HG02678 (cell line): ENCODE measurements around the gene ZNF823.
"Not testable (repeated sequence)": the region's sequence is repeated elsewhere in the genome, so short reads cannot be mapped to it uniquely, and the experiment has no call there.

Experiments
- ATAC-seq: cut with Tn5 transposase; IDR thresholded peaks from one replicate; pipeline ENCODE4 v1.9.1; 2021; ENCODE audit warnings: mild to moderate bottlenecking, moderate library complexity; ENCODE audit not compliant: unreplicated experiment

Gene ZNF823

DNA sequence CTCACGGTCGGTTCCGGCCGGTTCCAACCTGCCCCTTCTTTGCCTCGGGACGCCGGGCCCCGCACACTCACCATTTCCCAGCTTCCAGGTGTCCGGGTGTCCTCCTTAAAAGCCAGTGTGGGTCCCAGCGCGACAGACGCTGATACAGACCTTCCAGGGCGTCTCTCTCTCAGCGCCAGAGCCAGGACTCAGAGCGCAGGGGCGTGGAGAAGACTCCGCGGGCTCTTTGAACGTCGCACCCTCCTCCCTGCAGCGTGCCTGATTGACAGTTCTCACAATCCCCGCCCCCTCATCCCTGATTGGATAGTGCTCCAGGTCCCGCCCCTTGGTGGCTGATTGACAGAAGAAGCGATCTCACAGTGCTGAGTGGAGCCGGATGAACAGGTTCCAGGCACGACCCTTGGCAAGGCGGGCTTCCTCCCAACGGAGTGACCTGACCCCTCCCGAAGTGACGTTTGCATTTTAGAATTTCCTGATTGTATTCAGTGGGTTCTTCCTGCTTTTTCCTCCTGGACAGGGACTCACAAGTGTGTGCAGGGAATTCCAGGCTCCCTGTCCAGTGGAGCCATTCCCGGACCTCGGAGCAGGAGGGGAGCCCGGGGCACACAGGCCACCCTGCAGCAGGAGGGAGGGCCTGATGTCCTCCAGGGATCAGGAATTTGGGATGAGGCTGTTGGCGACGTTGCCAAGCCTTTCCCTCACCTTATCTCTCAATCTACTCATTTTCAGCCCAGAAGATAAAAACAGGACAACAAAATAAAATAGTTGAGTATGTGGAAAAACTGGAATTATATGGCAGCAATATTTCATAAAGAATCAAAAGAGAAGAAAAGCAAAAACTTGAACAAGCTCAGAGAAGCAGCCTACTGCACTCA lies at the start of gene ZNF823:
TSS of gene ZNF823 (minus strand) at position 201 of the 875 bp plus-strand sequence. CDS start at position 74, 127 bp downstream.
- peak; percentile 90 for ATAC-seq

DNA sequence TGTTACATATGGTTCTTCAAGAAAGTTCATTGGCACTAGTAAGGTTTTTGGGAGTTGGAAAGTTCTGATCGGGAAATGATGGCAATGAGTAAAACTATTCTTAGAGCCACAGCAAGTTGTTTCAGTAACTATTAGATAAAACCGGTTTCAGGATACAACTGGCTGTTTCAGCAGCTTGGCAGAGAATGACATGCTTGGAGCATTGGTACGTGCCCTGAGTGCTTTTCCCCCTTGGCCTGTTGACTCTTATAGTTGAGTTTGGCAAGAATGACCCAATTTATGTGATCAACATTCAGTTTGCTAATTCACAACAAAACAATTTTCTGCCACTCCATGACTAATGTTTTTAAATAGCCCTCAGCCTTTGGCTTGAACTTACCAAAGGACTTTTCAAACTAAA lies 48.8 kb upstream of the ZNF823 start:
- ATAC-seq, result no peak

DNA sequence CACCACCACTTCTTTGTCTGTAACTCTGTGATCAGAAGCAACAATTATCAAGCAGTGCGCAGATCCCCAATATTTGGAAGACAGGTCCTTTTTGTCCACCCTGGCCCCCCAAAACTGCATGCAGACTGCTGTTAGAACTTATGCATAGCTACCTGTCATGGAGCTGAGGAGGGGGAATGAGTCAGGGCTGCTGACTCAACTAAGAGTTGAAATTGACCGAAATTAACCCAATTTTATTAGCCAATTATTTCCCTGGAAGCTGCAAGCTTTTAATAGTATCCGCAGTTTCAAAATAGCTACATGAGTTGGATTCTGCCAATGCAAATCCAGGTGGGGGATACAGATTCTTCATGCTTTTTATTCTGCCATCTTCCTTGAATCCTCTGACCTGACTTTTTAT lies 45.6 kb upstream of the ZNF823 start:
- no peak for ATAC-seq

DNA sequence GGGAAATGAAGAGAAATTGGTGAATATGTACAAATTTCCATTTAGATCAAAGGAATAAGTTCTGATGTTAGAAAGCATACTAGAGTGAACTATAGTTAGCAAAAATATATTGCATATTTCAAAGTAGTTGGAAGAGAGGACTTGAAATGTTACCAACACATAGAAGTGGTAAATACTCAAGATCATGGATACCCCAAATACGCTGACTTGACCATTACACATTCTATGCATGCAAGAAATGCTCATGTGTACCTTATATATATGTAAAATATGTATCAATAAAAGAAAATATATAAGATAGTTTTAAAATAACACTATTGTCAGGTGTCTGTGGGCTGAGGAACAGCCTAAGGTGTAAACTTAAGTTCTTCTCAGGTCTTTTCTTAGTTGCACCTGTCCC lies 45.0 kb upstream of the ZNF823 start:
- no peak for ATAC-seq

DNA sequence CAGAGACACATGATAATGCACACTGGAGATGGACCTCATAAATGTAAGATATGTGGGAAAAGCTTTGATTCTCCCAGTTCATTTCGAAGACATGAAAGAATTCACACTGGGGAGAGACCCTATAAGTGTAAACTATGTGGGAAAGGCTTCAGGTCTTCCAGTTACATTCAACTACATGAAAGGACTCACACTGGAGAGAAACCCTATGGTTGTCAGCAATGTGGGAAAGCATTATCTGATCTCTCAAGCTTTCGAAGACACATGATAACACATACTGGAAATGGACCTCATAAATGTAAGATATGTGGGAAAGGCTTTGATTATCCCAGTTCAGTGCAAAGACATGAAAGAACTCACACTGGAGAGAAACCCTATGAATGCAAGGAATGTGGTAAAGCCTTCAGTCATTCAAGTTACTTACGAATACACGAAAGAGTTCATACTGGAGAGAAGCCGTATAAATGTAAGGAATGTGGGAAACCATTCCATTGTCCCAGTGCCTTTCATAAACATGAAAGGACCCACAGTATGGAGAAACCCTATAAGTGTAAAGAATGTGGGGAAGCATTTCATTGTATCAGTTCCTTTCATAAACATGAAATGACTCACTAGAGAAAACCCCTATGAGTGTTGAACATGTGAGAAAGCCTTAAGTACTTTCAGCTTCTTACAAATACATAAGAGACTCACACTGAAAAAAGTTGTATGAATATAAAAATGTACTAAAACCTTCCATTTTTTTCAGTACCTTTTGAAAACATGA lies 42.7 kb upstream of the ZNF823 start:
- ATAC-seq, result no peak

DNA sequence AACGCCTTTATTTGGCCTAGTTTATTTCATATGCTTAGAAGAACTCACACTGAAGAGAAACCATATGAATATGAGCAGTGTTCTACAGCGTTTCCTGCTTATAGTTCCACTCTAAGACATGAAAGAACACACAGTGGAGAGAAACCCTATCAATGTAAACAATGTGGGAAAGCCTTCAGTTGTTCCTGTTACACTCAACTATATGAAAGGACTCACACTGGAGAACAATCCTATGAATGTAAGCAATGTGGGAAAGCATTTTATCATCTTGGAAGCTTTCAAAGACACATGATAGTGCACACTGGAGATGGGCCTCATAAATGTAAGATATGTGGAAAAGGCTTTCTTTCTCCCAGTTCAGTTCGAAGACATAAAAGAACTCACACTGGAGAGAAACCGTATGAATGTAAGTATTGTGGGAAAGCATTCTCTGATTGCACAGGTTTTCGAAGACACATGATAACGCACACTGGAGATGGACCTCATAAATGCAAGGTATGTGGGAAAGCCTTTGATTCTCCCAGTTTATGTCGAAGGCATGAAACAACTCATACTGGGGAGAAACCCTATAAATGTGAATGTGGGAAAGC lies 41.8 kb upstream of the ZNF823 start:
- no peak for ATAC-seq

DNA sequence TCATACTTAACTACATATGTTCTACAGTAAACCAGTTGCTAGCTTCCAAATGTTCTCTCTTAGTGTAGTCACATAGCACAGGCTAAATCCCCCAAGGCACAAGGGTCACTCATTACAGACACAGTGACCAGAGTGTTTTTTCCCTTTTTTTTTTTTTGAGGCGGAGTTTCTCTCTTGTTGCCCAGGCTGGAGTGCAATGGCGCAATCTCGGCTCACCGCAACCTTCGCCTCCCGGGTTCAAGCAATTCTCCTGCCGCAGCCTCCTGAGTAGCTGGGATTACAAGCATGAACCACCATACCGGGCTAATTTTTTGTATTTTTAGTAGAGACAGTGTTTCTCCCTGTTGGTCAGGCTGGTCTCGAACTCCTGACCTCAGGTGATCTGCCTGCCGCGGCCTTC lies 37.9 kb upstream of the ZNF823 start:
- not testable (repeated sequence) for ATAC-seq

DNA sequence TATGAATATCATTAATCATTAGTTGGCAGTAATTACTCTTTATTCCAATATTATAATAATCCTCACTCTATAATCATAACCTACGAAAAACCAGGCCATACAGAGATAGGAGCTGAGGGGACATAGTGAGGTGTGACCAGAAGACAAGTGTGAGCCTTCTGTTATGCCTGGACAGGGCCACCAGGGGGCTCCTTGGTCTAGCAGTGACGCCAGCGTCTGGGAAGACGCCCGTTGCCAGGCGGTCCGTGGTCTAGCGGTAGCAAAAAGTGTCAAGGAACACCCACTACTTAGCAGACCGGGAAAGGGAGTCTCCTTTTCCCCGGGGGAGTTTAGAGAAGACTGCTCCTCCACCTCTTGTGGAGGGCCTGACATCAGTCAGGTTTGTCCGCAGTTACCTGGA lies 32.8 kb upstream of the ZNF823 start:
- not testable (repeated sequence) for ATAC-seq

DNA sequence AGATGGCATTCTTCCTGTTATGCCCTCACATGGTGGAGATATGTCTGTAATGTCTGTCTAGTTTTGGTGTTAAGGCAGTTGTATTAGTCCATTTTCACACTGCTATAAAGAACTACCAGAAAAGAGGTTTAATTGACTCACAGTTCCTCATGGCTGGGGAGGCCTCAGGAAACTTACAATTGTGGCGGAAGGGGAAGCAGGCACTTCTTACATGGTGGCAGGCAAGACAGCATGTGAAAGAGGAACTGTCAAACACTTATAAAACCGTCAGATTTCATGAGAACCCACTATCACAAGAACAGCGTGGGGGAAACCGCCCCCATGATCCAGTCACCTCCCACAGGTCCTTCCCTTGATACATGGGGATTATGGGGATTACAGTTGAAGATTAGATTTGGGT lies 31.2 kb upstream of the ZNF823 start:
- no peak for ATAC-seq

DNA sequence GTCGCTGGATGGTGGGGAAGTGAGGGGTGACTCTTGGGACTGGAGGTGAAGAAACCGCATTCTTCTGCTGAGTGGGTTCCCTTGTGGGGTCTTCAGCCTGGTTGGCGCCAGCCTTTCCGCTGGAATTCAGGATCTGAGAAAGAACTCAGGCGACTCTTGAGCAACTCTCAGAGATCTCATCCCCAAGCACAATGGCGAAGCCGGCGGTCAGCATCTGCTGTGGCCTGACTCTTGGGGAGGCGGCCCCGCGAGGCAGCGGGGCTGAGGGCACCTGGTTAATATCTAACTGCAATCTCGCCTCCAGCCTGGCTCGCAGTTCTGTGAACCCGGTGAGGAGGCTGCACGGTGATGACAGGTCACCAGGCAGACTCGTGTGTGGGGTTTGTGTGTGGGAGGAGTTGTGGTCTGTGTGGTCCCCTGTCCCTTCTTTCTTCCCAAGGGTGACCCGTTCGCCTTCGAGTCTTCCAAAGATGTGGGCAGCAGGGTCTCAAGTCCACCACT lies 28.9 kb upstream of the ZNF823 start:
- peak; percentile 29 for ATAC-seq

DNA sequence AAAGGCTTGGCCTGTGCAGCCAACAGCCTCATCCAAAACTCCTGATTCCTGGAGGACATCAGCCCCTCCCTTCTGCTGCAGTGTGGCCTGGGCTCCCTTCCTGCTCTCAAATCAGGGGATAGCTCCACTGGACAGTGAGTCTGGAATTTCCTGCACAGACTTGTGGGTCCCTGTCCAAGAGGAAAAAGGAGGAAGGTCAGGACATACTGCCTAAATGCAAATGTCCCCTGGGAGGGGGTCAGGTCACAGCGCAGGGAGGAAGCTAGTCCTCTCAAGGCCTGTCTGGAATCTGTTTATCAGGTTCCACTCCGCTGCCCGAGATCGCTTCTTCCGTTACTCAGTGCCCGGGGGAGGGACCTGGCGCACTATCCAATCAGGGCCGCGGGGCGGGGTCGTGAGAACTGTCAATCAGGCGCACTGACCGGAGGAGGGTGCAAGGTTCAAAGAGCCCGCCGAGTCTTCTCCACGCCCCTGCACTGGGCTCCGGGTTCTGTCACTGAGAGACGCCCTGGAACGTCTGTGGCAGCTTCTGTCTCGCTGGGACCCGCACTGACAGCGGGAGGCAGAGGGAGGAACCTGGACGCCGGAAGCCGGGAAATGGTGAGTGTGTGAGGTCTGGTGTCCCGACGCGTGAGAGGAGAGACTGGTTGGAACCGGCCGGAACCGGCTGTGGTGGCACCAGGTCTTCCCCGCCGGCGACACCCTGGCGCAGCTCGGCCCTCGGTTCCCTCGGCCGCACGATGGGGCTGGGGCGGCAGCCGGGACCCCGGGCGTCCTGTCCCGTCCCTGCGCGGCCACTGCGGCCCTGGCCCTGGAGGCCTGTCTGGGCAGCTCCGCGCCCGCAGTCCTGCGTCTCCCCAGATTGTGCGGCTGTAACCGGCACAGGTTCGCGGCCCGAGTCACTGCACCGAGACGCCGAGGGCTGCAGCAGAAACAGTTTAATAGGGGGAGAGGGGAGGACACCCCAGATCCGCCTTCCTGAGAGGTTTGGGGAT lies 28.1 kb upstream of the ZNF823 start, which contains the start of gene ZNF441:
TSS of gene ZNF441 (plus strand) at position 404 of the 995 bp plus-strand sequence. CDS start at position 598, 194 bp downstream.
- ATAC-seq, result peak; percentile 97

DNA sequence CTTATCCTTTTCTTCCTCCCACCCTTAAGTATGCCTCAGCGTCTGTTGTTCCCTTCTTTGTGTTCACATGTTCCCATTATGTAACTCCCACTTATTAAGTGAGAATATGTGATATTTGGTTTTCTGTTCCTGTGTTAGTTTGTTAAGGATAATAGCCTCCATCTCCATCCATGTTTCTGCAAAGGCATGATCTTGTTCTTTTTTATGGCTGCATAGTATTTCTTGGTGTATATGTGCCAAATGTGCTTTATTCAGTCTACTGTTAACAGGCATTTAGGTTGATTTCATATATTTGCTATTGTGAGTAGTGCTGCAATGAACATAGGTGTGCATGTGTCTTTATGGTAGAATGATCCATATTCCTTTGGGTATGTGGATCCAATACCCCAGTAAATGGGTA lies 24.9 kb upstream of the ZNF823 start:
- no peak for ATAC-seq

DNA sequence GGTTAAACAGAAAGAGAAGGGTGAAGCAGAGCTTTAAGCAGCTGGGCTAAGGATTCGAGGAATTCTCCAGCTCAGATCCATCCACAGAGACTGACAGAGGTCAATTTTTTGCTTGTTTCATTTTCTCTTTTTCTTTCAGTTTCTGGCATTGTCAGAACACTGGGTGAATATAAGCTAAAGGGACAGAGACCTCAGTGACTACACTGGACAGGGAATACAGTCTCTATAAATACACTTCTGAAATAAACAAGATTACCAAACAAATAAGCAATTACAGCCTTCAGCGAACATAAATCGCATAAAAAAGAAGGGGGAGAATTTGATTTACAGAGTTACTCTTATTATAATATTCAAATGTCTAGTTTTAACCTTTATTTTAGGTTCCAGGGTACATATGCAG lies 24.4 kb upstream of the ZNF823 start:
- ATAC-seq, result no peak

DNA sequence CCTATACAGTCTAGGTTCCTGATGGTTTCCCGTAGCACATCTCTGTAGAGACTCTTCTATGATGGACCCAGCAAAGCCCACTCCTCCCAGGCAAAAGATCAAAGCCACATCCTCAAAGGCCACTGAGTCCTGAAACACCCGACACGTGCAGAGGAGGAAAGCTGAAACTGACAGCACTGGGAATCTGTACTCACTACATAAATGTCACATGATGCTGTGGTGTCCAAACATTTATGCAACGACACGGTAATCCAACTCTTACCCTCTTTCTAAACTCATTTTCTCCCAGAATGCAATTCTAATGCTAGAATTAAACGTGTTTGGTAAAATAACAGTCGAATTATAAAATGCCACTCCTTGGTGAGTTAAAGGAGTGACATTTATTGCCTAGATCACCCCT lies 21.1 kb upstream of the ZNF823 start:
- ATAC-seq, result no peak

DNA sequence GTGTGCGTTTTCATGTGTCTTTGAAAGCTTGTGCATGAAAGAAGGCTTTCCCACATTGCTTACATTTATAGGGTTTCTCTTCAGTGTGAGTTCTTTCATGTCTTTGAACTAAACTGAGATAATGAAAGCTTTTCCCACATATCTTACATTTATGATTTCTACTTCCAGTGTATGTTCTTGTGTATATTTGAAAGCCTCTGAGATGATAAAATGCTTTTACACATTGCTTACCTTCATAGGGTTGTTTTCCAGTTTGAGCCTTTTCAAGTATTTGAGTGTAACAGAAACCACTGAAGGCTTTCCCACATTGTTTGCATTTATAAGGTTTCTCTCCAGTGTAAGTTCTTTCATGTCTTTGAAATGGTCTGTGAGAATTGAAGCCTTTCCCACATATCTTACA lies 18.2 kb upstream of the ZNF823 start:
- ATAC-seq, result no peak

DNA sequence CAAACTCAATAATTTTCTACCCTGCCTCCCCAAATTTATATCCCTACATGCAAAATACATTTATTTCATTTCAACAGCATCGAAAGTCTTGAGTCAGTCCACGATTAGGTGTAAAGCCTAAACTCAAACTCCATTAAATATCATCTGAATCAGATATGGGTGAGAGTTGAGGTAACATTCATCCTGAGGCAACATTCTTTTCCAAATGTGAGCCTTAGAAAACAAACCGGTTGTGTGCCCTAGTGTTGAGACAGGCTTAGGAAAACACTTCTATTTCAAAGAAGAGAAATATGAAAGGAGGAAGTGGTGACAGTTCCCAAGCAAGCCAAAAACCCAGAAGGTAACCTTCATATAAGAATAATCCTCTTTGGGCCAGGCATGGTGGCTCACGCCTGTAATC lies 15.9 kb upstream of the ZNF823 start:
- ATAC-seq, result no peak

DNA sequence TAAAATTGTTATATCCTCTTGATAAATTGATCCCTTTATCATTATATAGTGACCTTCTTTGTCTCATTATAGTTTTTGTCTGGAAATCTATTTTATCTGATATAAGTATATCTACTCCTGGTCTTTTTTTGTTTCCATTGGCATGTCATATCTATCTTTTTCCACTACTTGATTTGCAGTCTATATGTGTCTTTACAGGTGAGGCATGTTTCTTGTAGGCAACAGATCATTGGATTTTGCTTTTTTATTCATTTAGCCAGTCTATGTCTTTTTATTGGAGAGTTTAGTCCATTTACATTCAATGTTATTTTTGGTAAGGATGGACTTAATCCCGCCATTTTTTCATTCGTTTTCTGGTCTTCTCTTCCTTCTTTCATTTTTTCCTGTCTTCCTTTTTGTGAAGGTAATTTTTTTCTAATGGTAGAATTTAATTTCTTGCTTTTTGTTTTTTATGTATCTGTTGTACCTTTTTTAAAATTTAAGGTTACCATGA lies 13.5 kb upstream of the ZNF823 start:
- no peak for ATAC-seq

DNA sequence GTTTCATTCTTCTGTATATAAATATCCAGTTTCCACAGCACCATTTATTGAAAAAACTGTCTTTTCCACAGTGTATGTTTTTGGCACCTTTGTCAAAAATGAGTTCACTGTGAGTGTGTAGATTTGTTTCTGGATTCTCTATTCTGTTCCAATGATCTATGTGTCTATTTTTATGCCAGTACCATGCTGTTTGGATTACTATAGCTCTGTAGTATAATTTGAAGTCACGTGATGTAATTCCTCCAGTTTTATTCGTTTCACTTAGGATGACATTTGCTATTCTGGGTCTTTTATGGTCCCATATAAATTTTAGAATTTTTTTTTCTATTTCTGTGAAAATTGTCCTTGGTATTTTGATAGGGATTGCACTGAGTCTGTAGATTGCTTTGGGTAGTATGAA lies 11.0 kb upstream of the ZNF823 start:
- no peak for ATAC-seq

DNA sequence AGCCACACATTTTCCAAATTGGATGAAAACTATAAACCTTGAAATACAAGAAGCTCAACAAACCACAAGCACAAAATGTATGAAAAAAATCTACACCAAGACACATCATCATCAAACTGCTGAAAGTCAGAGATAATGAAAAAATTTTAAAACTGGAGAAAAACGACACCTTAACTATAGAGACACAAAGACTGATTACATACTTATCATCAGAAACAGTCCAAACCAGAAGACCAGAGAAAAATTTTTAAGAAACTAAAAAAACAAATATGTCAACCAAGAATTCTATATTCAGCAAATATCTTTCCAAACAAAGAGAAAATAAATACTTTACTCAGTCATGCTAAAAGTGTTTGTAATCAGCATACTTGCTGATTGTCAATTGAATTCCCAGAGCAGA lies 8.5 kb upstream of the ZNF823 start:
- ATAC-seq, result no peak

DNA sequence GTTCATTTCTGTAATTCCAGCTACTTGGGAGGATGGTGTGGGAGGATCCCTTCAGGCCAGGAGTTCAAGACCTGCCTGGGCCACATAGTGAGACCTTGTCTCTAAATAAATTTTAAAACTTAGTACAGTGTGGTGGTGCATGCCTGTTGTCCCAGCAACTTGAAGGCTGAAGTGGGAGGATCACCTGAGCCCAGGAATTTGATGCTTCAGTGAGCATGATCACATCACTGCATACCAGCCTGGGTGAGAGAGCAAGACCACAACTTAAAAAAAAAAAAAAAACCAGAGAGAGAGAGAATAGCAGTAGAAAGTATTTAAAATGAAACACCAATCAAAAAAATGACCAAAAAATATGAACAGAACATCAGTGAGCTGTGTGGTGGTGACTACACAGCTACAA lies 7.1 kb upstream of the ZNF823 start:
- no peak for ATAC-seq
